HG03521 (cell line): ENCODE results near the gene BORCS6.
A peak's percentile ranks its signal among the peaks of the same experiment; 100 is the strongest.

Experiments
- ATAC-seq: cut with Tn5 transposase; IDR thresholded peaks from one replicate; pipeline ENCODE4 v1.9.1; 2021; ENCODE audit warnings: mild to moderate bottlenecking, moderate library complexity; ENCODE audit not compliant: unreplicated experiment

BORCS6 gene

GRCh38 chr17:8212312-8213180, 22.6 kb upstream of the BORCS6 start:
- ATAC-seq = no peak

DNA sequence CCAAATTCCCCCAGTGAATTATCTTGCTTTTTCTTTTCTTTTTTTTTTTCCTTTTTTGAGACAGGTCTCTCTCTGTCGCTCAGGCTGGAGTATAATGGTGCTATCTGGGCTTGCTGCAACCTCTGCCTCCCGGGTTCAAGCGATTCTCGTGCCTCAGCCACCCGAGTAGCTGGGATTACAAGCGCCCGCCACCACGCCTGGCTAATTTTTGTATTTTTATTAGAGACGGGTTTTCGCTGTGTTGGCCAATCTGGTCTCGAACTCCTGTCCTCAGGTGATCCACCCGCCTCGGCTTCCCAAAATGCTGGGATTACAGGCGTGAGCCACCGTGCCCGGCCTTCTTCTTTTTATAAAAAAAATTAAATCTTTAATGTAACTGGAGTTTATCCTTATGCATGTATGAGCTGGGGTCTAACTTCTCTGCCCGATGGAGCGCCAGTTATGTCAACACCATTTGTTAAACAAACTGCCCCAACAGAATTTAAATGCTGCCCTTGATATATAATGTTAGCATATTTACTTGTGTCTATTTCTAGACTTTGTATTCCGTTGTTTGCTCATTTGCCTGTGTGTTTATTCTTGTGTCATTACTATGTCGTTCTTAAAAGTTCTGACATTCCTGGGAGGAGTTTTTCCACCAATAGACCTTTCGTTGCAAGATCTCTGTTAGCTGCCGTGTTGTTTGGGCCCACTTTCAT, 20.9 kb upstream of the BORCS6 start:
- ATAC-seq = no peak

- ATAC-seq = peak; percentile 83
Measured at GRCh38 chr17:8209907-8210760, 20.2 kb upstream of the BORCS6 start, which contains the start of gene AURKB. Gene AURKB (minus strand): TSS chr17:8210575. CDS start chr17:8210224, 351 bp downstream.

DNA sequence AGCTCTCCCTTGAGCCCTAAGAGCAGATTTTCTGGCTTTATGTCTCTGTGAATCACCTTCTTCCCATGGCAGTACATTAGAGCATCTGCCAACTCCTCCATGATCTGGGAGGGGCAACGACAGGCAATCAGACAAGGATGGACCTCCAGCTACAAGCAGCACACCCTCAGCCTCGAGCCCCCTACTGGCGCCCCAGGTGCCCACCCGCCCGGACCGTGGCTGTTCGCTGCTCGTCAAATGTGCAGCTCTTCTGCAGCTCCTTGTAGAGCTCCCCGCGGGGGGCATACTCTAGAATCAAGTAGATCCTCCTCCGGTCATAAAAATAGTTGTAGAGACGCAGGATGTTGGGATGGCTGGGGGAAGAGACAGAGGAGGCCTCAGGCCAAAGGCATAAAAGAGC, 16.6 kb upstream of the BORCS6 start:
- ATAC-seq = no peak

GRCh38 chr17:8204761-8205555, 15.0 kb upstream of the BORCS6 start:
- ATAC-seq = no peak

GRCh38 chr17:8192070-8192815, 2.3 kb upstream of the BORCS6 start:
- no peak for ATAC-seq

- ATAC-seq = no peak
Measured at GRCh38 chr17:8190506-8190905, 526 bp upstream of the BORCS6 start.

DNA sequence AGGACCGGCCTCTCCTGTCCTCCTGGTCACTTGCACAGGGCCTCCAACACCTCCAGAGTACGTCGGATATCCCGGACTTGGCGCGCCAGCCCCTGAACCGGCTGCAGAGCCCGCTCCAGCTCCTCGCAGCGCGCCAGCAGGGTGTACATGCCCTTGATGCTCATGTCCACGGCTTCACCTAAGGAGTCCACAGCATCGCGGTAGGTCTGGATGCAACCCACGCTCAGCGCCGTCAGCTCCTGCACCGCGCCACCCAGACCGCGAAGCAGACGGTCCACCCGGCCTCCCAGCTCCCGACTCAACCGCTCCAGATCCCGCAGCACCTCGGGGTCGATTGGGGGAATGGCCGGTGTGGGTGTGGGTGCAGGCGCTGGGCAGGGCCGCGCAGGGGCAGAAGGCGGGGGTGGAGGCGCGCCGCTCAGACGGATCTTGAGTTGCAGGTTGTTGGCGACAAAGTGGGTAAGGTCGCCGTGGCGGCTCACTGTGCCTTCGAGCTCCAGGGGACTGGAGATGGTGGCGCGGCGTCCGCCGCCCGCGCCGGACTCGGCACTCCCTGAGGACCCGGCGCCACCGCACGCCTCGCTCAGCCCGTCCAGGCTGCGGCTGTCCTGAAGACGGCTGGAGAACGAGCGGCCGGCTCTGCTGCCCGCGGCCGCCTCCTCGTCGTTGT, 804 bp downstream of the BORCS6 start:
- ATAC-seq = no peak

DNA sequence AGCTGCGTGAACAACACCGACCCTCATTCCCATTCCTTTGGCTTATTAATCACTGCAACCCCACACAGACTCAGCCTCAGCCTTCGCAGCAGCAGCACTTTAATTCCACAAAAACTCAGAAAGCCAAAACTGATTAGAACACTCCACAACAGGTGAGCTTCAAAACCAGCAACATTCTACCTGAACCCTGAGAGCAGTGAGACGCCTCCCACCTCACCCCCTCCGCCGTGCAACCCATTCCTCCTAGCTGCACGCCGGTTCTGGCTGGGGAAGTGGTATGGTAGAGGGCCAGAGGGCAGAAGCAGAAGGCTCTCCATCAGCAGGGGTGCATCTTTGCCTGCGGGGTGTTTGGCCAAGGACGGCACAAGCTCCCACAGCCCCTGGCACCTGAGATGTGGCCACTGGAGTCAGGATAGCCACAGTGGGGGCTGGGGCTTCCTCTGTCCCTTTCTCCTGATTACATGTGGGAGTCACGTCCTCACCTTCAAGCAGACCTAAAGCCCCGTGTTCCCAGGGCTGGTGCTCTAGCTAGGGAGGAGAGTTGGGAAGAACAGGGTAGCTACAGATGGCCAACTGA, 1.6 kb downstream of the BORCS6 start:
- no peak for ATAC-seq

- ATAC-seq = no peak
Measured at GRCh38 chr17:8187517-8188262, 2.3 kb downstream of the BORCS6 start.

DNA sequence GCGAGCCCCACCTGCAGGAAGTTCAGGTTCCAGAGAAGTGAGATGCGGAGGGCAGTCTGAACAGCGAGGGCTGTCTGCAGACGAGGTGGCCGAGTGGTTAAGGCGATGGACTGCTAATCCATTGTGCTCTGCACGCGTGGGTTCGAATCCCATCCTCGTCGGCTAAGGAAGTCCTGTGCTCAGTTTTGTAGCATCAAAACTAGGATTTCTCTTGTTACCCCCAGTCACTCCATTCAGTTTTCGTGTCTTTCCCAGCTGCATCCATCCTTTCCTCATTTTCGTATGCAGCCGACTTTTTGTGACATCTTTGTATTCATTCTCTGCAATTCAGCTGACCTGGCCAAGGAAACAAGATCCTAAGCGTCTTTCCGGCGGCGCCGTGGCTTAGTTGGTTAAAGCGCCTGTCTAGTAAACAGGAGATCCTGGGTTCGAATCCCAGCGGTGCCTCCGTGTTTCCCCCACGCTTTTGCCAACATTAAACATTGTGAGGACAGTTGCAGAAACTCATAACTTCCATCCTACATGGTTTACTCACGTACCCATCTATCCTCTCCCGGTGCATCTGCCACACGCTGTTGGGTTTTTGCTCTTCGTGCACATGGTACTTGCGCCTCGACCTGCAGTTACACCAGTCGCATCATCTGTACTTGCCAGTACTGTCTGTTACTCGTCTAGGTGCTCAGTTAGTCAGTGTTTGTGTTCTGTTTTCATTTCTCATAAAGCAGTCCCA, 3.0 kb downstream of the BORCS6 start:
- no peak for ATAC-seq

DNA sequence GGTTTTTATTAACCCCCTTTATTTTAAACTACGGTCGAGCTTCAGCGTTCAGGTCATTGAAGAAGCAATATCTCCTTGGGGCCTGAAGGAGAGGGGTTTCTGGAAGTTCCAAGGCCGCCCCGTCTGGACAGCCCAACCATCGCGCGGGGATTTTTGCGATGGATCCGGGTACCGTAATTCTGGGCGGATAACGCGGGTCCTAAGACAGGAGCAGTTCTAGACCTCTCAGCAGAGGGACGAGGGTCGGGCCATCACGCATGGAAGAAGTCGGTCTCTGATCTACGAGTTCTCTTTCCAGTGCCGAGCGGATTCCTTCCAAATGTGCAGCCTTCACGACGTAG, 3.6 kb downstream of the BORCS6 start:
- no peak for ATAC-seq

DNA sequence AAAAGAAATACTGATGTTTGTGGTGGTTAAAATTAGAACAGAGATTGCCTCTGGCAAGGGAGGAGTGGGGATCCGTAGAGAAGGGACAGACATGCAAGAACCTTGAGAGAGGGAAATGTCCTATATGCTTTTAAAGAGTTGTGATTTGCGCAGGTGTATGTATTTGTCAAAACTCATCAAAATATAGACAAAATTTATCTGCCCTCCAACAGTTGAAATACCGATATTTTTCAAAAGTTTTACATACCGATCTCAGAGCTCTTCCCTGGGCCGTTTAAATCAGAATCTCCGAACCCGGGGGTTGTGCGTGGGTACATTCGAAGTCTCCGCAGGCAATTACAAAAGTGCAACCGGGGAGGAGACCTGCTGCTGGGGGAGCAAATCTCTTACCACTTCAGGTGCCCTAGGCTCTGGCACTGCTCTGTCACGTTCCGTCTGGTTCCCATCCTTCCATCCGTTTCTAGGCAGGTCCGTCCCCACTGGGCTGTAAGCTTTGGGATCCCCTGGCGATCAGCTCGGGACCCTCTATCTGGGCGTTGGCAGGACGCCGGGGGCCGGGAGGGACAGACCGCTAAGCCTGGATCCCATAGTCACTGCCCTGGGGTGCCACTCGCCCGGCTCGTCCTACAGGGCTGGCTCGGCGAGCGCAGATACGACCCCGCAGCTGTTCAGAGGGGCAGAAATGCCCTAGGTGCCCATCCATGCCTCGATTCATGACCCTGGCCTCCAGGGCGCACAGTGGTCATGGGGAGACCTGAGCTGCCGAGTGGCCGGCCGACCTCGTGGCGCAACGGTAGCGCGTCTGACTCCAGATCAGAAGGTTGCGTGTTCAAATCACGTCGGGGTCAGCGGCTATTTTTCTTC, 4.2 kb downstream of the BORCS6 start:
- ATAC-seq = no peak

DNA sequence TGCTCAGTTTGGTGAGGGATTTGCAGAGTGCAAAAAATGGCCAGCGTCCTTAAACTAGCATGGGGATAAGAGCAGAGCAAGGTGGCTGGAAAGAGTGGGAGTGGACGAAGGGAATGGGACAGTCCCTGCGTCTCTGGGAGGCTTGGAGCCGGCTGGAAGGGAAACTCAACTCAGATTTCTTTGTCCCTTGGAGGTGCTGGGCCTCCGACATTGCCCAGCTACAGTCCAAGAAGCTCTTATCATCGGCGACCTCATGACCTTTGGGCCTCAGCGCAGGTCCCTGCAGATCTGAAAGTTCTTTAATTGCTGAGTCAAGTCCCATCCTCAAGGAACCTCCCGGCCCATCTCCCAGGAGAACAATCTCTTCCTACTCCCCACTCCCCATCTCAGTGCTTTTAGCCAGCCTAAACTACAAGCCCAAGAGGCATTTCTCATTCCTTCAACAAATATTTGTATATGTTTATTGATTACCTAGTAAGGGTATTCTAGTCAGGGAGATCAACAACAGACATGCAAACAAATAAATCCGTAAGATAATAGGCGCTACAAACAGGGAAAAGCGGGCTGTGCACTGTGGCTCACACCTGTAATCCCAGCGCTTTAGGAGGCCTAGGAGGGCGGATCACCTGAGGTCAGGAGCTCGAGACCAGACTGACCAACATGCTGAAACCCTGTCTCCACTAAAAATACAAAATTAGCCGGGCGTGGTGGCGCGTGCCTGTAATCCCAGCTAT, 12.8 kb downstream of the BORCS6 start:
- ATAC-seq = no peak

DNA sequence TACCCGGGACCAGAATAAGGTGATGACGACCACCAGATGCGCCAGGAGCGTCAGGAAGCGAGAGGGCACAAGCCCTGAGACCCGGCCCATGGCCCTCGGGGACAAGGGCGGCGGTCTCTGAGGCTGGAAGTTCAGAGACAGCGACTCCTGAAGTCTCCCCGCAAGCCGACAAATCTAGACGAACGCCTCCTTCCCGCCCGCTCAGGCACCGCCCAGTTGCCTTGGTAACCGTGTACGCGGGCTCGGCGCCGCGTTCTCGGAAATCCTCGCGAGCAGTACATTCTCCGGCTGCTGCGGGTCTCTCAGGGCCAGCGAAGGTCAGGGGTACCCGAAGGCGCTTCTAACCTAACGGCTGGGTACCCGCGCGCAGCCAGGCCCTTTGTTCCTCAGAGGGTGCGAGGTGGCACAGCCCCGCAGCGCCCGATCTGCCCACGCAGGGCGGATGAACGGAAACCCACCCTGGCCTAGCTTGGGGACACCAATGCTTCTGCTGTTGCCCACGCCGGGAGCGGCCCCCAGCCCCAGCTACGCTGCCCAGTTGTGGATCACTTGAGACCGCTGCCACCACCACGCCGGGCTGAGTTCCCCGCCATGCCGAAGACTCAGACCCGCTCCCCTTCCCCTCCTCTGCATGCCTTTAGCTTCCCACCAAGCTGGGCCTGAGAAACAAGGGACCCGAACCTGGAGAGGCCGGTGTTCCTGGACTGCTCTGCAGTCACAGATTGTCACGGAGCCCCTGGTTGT, 13.6 kb downstream of the BORCS6 start, which contains the start of gene TMEM107:
TMEM107 (minus strand) TSS at position 184 of the 744 bp plus-strand sequence; CDS start at position 90, 94 bp downstream.
- peak; percentile 28 for ATAC-seq
